ENCODE results near the gene GOLGA3. TPM values are rescaled to one million over a fixed set of nuclear protein-coding genes. Genes with fewer than 3 reads are reported as not detected.

GOLGA3 gene
- total RNA-seq, 1 donor from 2014 or later: 86.7 TPM

DNA sequence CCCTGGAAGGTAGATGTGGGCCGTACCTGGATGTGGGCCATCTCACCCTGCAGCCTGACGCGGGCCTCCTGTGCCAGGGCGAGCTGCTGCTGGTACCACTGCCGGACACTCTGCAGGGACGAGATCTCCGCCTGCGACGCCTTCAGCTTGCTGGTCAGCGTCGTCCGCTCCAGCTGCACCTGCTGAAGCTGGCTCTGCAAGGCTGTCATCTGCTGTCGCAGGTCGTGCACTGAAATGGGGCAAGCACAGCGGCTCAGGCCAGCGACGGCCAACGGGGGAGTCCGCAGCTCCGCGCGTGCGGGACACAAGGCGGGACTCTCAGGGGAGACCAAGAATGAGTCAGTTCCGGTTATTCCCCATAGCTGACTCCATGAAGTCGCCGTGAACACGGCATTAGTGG, 26.9 kb downstream of the GOLGA3 start:
- Histone ChIP-seq H3K36me3 (ENCODE audit: insufficient read depth, low read length) (peaks cover 63% of the 10 kb centered on the region), H3K4me1 (ENCODE audit: insufficient read depth, low read length) (no peaks in the 10 kb centered on the region), H3K79me2 (ENCODE audit: insufficient read depth, low read length) (peaks cover 70% of the 10 kb centered on the region), H3K27ac (ENCODE audit: low read depth, low read length) (no peak overlapping the region), H3K27me3 (ENCODE audit: insufficient read depth, low read length) (no peaks in the 10 kb centered on the region), H4K20me1 (ENCODE audit: insufficient read depth, low read length) (peaks cover 85% of the 10 kb centered on the region), H3K4me3 (ENCODE audit: insufficient read depth, low read depth, low read length) (no peak overlapping the region), H3K9me3 (ENCODE audit: insufficient read depth, low read depth, low read length) (no peaks in the 10 kb centered on the region), H2AFZ (ENCODE audit: low read depth, low read length) (no peak overlapping the region), H3K9ac (ENCODE audit: low read length) (no peak overlapping the region), H3K4me2 (ENCODE audit: low read length) (no peak overlapping the region)
- DNase-seq (ENCODE audit: low read depth) (no peak), FAIRE-seq (no peak)
- Mint-ChIP-seq H3K36me3 (ENCODE audit: low read depth, unreplicated experiment) (peaks cover 14% of the 10 kb centered on the region), H3K27ac (ENCODE audit: unreplicated experiment) (no peak overlapping the region), H3K4me1 (ENCODE audit: low read depth, unreplicated experiment) (peaks cover 7% of the 10 kb centered on the region), H3K4me3 (ENCODE audit: unreplicated experiment) (no peak overlapping the region), H3K9me3 (ENCODE audit: unreplicated experiment) (no peaks in the 10 kb centered on the region), H3K27me3 (ENCODE audit: low read depth, unreplicated experiment) (no peaks in the 10 kb centered on the region)
- TF ChIP-seq EZH2 (IDR thresholded peaks at IDR 0.05; ENCODE audit: insufficient read depth, low read length): no peak
- TF ChIP-seq, protein P1, sequence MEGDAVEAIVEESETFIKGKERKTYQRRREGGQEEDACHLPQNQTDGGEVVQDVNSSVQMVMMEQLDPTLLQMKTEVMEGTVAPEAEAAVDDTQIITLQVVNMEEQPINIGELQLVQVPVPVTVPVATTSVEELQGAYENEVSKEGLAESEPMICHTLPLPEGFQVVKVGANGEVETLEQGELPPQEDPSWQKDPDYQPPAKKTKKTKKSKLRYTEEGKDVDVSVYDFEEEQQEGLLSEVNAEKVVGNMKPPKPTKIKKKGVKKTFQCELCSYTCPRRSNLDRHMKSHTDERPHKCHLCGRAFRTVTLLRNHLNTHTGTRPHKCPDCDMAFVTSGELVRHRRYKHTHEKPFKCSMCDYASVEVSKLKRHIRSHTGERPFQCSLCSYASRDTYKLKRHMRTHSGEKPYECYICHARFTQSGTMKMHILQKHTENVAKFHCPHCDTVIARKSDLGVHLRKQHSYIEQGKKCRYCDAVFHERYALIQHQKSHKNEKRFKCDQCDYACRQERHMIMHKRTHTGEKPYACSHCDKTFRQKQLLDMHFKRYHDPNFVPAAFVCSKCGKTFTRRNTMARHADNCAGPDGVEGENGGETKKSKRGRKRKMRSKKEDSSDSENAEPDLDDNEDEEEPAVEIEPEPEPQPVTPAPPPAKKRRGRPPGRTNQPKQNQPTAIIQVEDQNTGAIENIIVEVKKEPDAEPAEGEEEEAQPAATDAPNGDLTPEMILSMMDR (IDR thresholded peaks at IDR 0.05; ENCODE audit: insufficient read depth, low read depth, low read length): no peak

DNA sequence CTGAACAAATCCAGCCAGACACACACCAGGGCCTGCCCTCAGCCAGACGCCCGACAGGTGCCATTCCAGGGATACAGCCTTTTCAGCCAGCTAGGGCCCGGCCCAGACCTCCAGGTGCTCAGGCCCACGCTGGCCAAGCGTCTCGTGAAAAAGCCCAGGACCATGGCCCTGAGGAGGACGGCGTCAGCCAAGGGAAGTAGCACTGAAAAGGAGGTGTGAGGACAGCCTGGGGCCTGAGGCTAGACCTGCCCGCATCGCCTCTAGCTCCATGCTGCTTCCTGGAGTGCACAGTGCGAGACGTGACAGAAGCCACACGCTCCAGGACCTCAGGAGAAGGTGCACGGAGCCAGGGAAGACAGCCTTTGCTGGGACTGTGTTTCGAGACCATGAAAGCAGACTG, 29.8 kb downstream of the GOLGA3 start:
- Histone ChIP-seq H3K4me1 (ENCODE audit: insufficient read depth, low read length) (no peaks in the 10 kb centered on the region), H3K4me2 (ENCODE audit: low read length) (no peak overlapping the region), H3K9me3 (ENCODE audit: insufficient read depth, low read depth, low read length) (no peaks in the 10 kb centered on the region), H3K27me3 (ENCODE audit: insufficient read depth, low read length) (no peaks in the 10 kb centered on the region), H3K79me2 (ENCODE audit: insufficient read depth, low read length) (peaks cover 68% of the 10 kb centered on the region), H2AFZ (ENCODE audit: low read depth, low read length) (no peak overlapping the region), H3K27ac (ENCODE audit: low read depth, low read length) (no peak overlapping the region), H3K9ac (ENCODE audit: low read length) (no peak overlapping the region), H4K20me1 (ENCODE audit: insufficient read depth, low read length) (peaks cover 87% of the 10 kb centered on the region), H3K4me3 (ENCODE audit: insufficient read depth, low read depth, low read length) (no peak overlapping the region), H3K36me3 (ENCODE audit: insufficient read depth, low read length) (peaks cover 66% of the 10 kb centered on the region)
- Mint-ChIP-seq H3K36me3 (ENCODE audit: low read depth, unreplicated experiment) (peaks cover 16% of the 10 kb centered on the region), H3K9me3 (ENCODE audit: unreplicated experiment) (no peaks in the 10 kb centered on the region), H3K4me3 (ENCODE audit: unreplicated experiment) (no peak overlapping the region), H3K27ac (ENCODE audit: unreplicated experiment) (no peak overlapping the region), H3K4me1 (ENCODE audit: low read depth, unreplicated experiment) (no peaks in the 10 kb centered on the region), H3K27me3 (ENCODE audit: low read depth, unreplicated experiment) (no peaks in the 10 kb centered on the region)
- FAIRE-seq: no peak
- no peak for DNase-seq (ENCODE audit: low read depth)
- no peak for TF ChIP-seq EZH2 (IDR thresholded peaks at IDR 0.05; ENCODE audit: insufficient read depth, low read length)
- TF ChIP-seq, protein P1 (IDR thresholded peaks at IDR 0.05; ENCODE audit: insufficient read depth, low read depth, low read length): no peak

DNA sequence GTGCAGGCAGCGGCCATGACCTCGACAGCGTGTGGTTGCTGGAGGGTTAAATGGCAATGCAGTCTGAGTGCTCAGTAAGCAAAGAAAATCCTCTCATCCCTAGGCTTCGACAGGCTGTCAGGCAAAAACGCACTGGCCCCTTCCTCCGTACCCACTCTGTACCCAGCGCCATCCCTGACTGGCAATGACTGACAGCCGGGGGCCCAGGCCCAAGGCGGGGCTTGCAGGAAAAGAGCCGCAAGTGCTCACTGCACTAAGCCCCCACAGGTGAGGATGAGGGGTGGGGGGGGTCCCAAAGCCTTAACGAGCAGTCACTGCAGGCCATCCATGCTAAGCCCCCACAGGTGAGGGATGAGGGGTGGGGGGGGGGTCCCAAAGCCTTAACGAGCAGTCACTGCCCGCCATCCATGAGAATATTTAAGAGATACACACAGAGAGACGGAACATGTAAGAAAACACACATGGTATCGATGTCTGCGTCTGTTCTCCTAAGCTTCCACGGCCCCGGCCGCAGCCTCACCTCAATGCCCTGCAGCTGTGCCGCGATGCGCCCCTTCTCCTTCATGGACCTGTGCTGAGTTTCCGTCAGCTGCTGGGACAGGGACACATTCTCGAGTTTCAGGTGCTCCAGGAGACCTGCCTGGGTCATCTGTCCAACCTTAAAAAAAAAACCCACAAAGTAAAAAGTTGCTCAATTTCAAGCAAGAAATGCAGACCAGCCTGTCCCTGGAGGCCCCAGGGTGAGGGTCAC, 30.7 kb downstream of the GOLGA3 start:
- no peaks in the 10 kb centered on the region for H3K4me1 ChIP-seq (ENCODE audit: insufficient read depth, low read length)
- no peak for DNase-seq (ENCODE audit: low read depth)
- no peak overlapping the region for H3K4me2 ChIP-seq (ENCODE audit: low read length)
- Mint-ChIP-seq H3K9me3 (ENCODE audit: unreplicated experiment) (no peaks in the 10 kb centered on the region), H3K27me3 (ENCODE audit: low read depth, unreplicated experiment) (no peaks in the 10 kb centered on the region), H3K36me3 (ENCODE audit: low read depth, unreplicated experiment) (peaks cover 12% of the 10 kb centered on the region), H3K4me3 (ENCODE audit: unreplicated experiment) (no peak overlapping the region), H3K4me1 (ENCODE audit: low read depth, unreplicated experiment) (no peaks in the 10 kb centered on the region), H3K27ac (ENCODE audit: unreplicated experiment) (no peak overlapping the region)
- no peaks in the 10 kb centered on the region for H3K27me3 ChIP-seq (ENCODE audit: insufficient read depth, low read length)
- H2AFZ ChIP-seq (ENCODE audit: low read depth, low read length): no peak overlapping the region
- H3K36me3 ChIP-seq (ENCODE audit: insufficient read depth, low read length): peaks cover 61% of the 10 kb centered on the region
- peaks cover 63% of the 10 kb centered on the region for H3K79me2 ChIP-seq (ENCODE audit: insufficient read depth, low read length)
- H3K9ac ChIP-seq (ENCODE audit: low read length): no peak overlapping the region
- H3K27ac ChIP-seq (ENCODE audit: low read depth, low read length): no peak overlapping the region
- TF ChIP-seq EZH2 (IDR thresholded peaks at IDR 0.05; ENCODE audit: insufficient read depth, low read length): no peak
- TF ChIP-seq, protein P1 (IDR thresholded peaks at IDR 0.05; ENCODE audit: insufficient read depth, low read depth, low read length): no peak
- H4K20me1 ChIP-seq (ENCODE audit: insufficient read depth, low read length): peaks cover 83% of the 10 kb centered on the region
- no peak for FAIRE-seq
- no peaks in the 10 kb centered on the region for H3K9me3 ChIP-seq (ENCODE audit: insufficient read depth, low read depth, low read length)
- no peak overlapping the region for H3K4me3 ChIP-seq (ENCODE audit: insufficient read depth, low read depth, low read length)
